ENCODE data around the gene RAB8B. TPM values are rescaled to one million over a fixed set of nuclear protein-coding genes. Genes with fewer than 3 reads are reported as not detected.
"Not testable (repeated sequence)": the region's sequence is repeated elsewhere in the genome, so short reads cannot be mapped to it uniquely, and the experiment has no call there.

The RAB8B gene
- total and polyA plus RNA-seq, 5 donors: 7.2 to 21.5 (median 17.3) TPM

DNA sequence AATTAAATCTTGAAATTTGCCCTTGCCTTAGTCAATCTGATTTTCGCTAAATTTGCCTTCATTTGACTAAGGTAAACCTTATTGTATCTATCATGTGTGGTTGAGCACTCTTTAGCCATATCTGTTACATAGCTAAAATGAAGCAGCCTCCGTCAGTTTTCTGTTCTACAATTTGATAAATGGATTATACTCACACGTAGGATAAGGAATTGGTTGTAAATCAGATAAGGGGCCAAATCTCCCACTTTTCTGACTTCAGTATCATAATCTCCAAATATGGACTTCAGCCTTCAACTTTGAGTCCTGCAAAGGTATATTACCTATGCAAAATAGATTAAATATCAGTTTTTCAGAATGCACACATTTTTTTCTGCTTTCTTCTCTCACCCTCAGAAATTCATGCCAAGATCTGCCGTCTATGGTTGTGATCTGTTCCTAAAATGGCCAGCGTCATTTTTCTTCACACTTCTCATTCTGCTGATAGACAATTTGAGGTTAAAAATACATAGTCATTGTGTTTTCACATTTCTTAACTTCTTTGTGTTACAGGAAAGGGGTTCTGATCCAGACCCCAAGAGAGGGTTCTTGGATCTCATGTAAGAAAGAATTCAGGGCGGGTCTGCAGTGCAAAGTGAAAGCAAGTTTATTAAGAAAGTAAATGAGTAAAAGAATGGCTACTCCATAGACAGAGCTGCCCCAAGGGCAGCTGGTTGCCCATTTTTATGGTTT lies 36.9 kb downstream of the RAB8B start:
- Histone ChIP-seq H3K4me1 (ENCODE audit: control insufficient read depth, insufficient read depth, low read length) (peaks cover 11% of the 10 kb centered on the region), H3K4me3 (ENCODE audit: low read length) (no peak overlapping the region), H3K27ac (ENCODE audit: low read length) (no peak overlapping the region), H3K27me3 (ENCODE audit: control insufficient read depth, insufficient read depth) (no peaks in the 10 kb centered on the region), H3K9me3 (ENCODE audit: control insufficient read depth, low read length) (no peaks in the 10 kb centered on the region)
- DNase-seq (no peak), ATAC-seq (no peak)
- intact Hi-C loops (cut with DNase I): no loop called here
- 74% methylated on average over 6 of the region's 6 CpGs for WGBS

DNA sequence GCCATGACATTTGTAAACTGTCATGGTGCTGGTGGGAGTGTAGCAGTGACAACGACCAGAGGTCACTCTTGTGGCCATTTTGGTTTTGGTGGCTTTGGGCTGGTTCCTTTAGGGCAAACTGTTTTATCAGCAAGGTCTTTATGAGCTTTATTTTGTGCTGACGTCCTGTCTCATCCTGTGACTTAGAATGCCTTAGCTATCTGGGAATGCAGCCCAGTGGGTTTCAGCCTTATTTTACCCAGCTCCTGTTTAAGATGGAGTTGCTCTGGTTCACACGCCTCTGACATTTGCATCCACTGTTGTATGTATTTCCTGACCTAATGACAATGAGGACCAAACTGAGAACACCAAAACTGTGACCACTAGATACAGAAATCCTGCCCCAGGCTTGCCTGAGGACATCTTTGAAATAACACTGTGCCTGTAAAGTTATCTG lies 37.6 kb downstream of the RAB8B start:
- intact Hi-C loops (cut with DNase I): no loop called here
- WGBS: 62% methylated on average over 3 of the region's 3 CpGs
- DNase-seq (no peak), ATAC-seq (no peak)
- H3K27ac ChIP-seq (ENCODE audit: low read length): no peak overlapping the region
- H3K9me3 ChIP-seq (ENCODE audit: control insufficient read depth, low read length): no peaks in the 10 kb centered on the region
- no peaks in the 10 kb centered on the region for H3K27me3 ChIP-seq (ENCODE audit: control insufficient read depth, insufficient read depth)
- peaks cover 7% of the 10 kb centered on the region for H3K4me1 ChIP-seq (ENCODE audit: control insufficient read depth, insufficient read depth, low read length)
- no peak overlapping the region for H3K4me3 ChIP-seq (ENCODE audit: low read length)

DNA sequence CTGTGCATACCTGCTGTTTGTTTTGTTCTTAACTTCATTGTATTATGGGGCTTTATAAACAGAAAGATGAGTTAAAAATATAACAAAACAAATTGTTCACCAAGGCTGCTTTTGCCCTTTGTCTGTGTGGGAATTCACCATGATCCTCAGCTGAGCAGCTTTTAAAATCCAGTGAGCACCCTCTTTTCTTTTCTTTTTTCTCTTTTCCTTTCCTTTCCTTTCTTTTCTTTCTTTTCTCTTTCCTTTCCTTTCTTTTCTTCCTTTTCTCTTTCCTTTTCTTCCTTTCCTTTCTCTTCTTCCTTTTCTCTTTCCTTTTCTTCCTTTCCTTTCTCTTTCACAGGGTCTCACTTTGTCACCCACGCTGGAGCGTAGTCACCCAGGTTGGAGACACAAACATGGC lies 38.3 kb downstream of the RAB8B start:
- no peak overlapping the region for H3K4me3 ChIP-seq (ENCODE audit: low read length)
- no peaks in the 10 kb centered on the region for H3K27me3 ChIP-seq (ENCODE audit: control insufficient read depth, insufficient read depth)
- ATAC-seq (no peak), DNase-seq (no peak)
- H3K4me1 ChIP-seq (ENCODE audit: control insufficient read depth, insufficient read depth, low read length): peaks cover 5% of the 10 kb centered on the region
- intact Hi-C loops (cut with DNase I): no loop called here
- 97% methylated on average over 2 of the region's 2 CpGs for WGBS
- no peak overlapping the region for H3K27ac ChIP-seq (ENCODE audit: low read length)
- H3K9me3 ChIP-seq (ENCODE audit: control insufficient read depth, low read length): no peaks in the 10 kb centered on the region

DNA sequence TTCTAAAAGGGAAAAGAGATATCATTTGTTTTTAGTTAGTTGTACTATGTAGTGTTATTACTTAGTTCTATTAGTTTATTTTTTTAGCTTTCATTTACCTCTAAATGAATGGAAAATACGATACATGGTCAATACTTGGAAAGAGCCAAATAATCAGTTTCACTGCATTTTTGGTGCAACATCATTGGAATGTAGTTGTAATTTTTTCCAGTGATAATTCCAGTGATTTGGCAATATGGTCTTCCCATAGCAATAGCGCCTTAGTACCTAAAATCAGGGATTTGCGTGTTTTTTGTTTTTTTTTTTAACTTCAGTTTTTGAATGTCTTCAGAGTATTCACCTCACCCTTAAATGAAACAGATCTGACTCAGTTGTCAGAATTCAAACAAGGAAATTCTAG lies 41.8 kb downstream of the RAB8B start:
- intact Hi-C loops (cut with DNase I): no loop called here
- Histone ChIP-seq H3K4me3 (ENCODE audit: low read length) (no peak overlapping the region), H3K27me3 (ENCODE audit: control insufficient read depth, insufficient read depth) (no peaks in the 10 kb centered on the region), H3K4me1 (ENCODE audit: control insufficient read depth, insufficient read depth, low read length) (peaks cover 12% of the 10 kb centered on the region), H3K27ac (ENCODE audit: low read length) (no peak overlapping the region), H3K9me3 (ENCODE audit: control insufficient read depth, low read length) (no peaks in the 10 kb centered on the region)
- WGBS: 90% methylated on average over 3 of the region's 3 CpGs
- DNase-seq (no peak), ATAC-seq (no peak)

DNA sequence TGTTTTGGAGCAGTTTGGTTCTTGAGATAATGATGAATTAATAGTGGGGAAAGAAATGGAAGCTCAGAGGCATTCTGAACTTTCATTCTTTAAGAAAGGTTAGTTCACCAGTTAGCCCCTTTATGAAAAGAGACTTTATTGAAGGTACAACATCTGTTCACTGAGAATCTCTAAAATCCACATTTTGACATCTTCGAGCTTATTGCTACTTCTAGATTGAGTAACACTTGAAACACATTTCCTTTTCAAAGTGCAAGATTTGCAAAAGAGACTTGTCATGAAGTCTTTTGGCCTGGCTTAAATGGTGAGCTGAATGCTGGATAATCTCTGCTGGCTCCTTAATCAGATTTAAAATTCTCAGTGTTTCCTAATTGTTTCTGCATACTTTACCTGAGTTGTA lies 42.3 kb downstream of the RAB8B start:
- DNase-seq (no peak), ATAC-seq (no peak)
- peaks cover 12% of the 10 kb centered on the region for H3K4me1 ChIP-seq (ENCODE audit: control insufficient read depth, insufficient read depth, low read length)
- WGBS: 48% methylated on average over 1 of the region's 1 CpG
- no peak overlapping the region for H3K4me3 ChIP-seq (ENCODE audit: low read length)
- H3K27me3 ChIP-seq (ENCODE audit: control insufficient read depth, insufficient read depth): no peaks in the 10 kb centered on the region
- H3K9me3 ChIP-seq (ENCODE audit: control insufficient read depth, low read length): no peaks in the 10 kb centered on the region
- H3K27ac ChIP-seq (ENCODE audit: low read length): no peak overlapping the region
- intact Hi-C loops (cut with DNase I): no loop called here

DNA sequence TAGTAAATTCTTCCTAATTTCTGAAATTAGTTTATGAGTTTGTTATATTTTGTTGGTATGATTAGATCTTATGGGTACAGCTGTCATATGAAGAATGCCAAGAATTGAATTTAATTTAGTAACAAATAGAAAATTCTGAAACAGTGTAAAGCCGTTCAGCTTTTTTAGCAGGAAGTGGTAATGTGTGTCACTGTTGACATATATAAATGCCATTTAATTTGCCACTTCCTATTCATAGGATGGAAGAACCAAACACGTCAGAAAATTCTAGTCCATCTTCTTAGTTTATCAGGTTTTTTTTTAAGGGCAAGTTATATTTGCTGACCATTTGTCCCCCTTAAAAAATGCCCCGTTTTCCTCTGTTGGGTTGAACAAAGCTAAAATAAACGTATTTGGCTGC lies 43.0 kb downstream of the RAB8B start:
- 53% methylated on average over 4 of the region's 4 CpGs for WGBS
- Histone ChIP-seq H3K27ac (ENCODE audit: low read length) (no peak overlapping the region), H3K4me3 (ENCODE audit: low read length) (no peak overlapping the region), H3K4me1 (ENCODE audit: control insufficient read depth, insufficient read depth, low read length) (peaks cover 7% of the 10 kb centered on the region), H3K9me3 (ENCODE audit: control insufficient read depth, low read length) (no peaks in the 10 kb centered on the region), H3K27me3 (ENCODE audit: control insufficient read depth, insufficient read depth) (no peaks in the 10 kb centered on the region)
- no peak for ATAC-seq
- no peak for DNase-seq
- intact Hi-C loops (cut with DNase I): no loop called here

DNA sequence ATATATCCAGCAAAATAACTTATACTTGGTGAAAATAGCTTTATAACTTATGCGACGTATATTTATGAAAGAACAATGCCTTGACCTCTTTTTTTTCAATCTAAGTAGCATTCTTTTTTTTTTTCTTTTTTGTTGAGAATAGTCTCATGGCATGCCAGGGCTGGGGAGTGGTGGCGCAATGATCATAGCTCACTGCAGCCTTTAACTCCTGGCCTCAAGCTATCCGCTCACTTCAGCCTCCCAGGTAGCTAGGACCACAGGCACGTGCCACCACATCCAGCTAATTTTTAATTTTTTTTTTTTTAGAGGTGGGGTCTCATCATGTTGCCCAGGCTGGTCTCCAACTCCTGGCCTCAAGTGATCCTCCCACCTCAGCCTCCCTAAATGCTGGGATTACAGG lies 43.5 kb downstream of the RAB8B start:
- Histone ChIP-seq H3K27ac (ENCODE audit: low read length) (no peak overlapping the region), H3K4me3 (ENCODE audit: low read length) (no peak overlapping the region), H3K4me1 (ENCODE audit: control insufficient read depth, insufficient read depth, low read length) (peaks cover 7% of the 10 kb centered on the region), H3K9me3 (ENCODE audit: control insufficient read depth, low read length) (no peaks in the 10 kb centered on the region), H3K27me3 (ENCODE audit: control insufficient read depth, insufficient read depth) (no peaks in the 10 kb centered on the region)
- intact Hi-C loops (cut with DNase I): no loop called here
- DNase-seq: peak in 1 of 3 donors; percentile 26
- no peak for ATAC-seq
- WGBS: 95% methylated on average over 5 of the region's 5 CpGs

DNA sequence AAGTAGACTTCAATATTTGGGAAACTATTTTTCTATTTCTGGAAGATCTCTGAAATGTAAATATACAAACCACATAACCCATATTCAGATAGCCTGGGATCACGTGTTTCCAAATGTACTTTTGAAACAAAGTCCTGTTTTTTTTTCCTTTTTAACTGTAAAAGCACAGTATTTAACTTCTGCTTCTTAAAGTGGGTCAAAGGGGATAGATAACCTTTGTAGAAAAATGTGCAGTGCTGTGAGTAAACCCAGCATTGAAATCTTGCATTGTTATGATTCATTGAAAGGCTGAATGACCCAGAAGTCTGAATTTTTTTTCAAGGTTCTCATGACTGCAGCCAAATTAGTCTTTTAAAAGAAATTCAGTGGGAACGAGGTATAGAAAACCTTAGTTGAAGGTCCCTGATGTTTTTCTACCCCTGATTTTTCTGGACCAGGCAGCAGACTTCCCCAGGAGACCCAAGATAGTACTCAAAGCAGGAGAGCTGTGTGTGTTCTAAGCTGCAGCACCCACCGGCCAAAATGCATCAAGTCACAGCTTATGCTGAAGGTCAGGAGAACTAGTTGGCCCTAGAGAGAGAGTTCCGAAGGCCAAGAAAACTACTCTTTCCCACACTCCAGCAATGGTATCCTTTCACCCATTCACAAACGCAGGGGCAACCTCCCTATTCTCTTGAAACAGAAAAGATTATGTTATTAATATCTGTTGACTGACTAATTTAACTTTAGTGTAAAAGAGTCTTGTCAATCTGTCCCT lies 44.4 kb downstream of the RAB8B start:
- ATAC-seq: peak; percentile 64 to 73
- no peak for DNase-seq
- no peaks in the 10 kb centered on the region for H3K27me3 ChIP-seq (ENCODE audit: control insufficient read depth, insufficient read depth)
- H3K4me1 ChIP-seq (ENCODE audit: control insufficient read depth, insufficient read depth, low read length): peaks cover 10% of the 10 kb centered on the region
- H3K4me3 ChIP-seq (ENCODE audit: low read length): no peak overlapping the region
- 41% methylated on average over 5 of the region's 5 CpGs for WGBS
- peak overlapping the region; percentile 89 for H3K27ac ChIP-seq (ENCODE audit: low read length)
- intact Hi-C loops (cut with DNase I): no loop called here
- H3K9me3 ChIP-seq (ENCODE audit: control insufficient read depth, low read length): no peaks in the 10 kb centered on the region

DNA sequence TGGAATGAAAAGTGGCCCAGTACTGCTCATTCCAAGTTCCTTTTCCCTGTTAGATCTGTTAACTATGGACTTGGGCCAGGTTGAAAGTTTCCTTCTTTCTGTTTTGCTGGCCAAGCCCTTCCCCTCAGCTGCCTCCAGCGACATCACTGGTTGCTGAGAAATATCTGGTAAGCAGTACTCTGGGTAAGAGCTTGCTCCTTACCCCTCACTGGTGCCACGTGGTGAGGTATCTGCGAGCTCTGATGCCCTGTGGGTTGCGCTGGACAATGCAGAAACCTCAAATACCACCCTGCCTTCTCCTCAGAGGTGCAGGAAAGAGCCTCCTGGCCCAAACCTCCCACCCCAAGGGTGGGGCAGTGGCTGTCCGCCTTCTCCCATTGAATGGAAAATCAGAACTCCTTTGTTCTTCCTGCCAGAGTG lies 45.1 kb downstream of the RAB8B start:
- ATAC-seq (peak; percentile 92 to 93), DNase-seq (peak; percentile 62 to 77 (median 76))
- intact Hi-C loops (cut with DNase I): no loop called here
- peaks cover 12% of the 10 kb centered on the region for H3K4me1 ChIP-seq (ENCODE audit: control insufficient read depth, insufficient read depth, low read length)
- H3K9me3 ChIP-seq (ENCODE audit: control insufficient read depth, low read length): no peaks in the 10 kb centered on the region
- H3K27me3 ChIP-seq (ENCODE audit: control insufficient read depth, insufficient read depth): no peaks in the 10 kb centered on the region
- 44% methylated on average over 5 of the region's 5 CpGs for WGBS
- H3K27ac ChIP-seq (ENCODE audit: low read length): peak overlapping the region; percentile 28
- H3K4me3 ChIP-seq (ENCODE audit: low read length): no peak overlapping the region

DNA sequence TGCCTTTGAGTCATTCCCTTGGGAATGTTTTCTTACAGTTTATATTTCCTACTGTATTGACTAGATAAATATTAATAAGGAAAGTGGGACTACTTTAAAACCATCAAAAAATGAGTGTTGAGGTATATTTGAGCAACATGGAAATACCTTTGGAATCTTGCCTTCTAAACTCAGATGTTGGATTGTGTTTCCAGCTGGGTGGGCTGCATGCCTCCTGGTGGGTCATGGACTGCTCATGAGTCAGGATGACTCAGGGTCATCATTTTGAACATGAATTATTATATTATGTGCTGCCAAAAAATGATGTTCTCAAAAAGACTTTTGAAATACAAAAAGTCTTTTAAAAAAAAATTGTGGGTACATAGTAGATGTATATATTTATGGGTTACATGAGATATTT lies 46.9 kb downstream of the RAB8B start:
- Histone ChIP-seq H3K27ac (ENCODE audit: low read length) (no peak overlapping the region), H3K4me1 (ENCODE audit: control insufficient read depth, insufficient read depth, low read length) (peaks cover 14% of the 10 kb centered on the region), H3K27me3 (ENCODE audit: control insufficient read depth, insufficient read depth) (no peaks in the 10 kb centered on the region), H3K9me3 (ENCODE audit: control insufficient read depth, low read length) (no peaks in the 10 kb centered on the region), H3K4me3 (ENCODE audit: low read length) (no peak overlapping the region)
- no peak for ATAC-seq
- intact Hi-C loops (cut with DNase I): no loop called here
- no peak for DNase-seq

DNA sequence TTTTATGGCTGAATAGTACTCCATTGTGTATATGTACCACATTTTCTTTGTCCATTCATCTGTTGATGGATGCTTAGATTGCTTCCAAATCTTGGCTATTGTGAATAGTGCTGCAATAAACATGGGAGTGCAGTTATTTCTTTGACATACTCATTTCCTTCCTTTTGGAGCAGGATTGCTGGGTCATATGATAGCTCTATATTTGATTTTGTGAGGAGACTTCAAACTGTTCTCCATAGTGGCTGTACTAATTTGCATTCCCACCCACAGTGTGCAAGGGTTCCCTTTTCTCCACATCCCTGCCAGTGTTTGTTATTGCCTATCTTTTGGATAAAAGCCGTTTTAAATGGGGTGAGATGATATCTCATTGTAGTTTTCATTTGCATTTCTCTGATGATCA lies 47.7 kb downstream of the RAB8B start:
- DNase-seq; ATAC-seq; H3K4me3 ChIP-seq (ENCODE audit: low read length); H3K9me3 ChIP-seq (ENCODE audit: control insufficient read depth, low read length); H3K27ac ChIP-seq (ENCODE audit: low read length); intact Hi-C loops (cut with DNase I); H3K27me3 ChIP-seq (ENCODE audit: control insufficient read depth, insufficient read depth): not testable (repeated sequence)
- H3K4me1 ChIP-seq (ENCODE audit: control insufficient read depth, insufficient read depth, low read length): peaks cover 14% of the 10 kb centered on the region
- 70% methylated on average over 1 of the region's 1 CpG for WGBS
